ENCODE measurements around the gene TRABD2B.

GRCh38 chr1:47911892-47912291, 85.3 kb downstream of the TRABD2B start:
- TF ChIP-seq, protein P1, sequence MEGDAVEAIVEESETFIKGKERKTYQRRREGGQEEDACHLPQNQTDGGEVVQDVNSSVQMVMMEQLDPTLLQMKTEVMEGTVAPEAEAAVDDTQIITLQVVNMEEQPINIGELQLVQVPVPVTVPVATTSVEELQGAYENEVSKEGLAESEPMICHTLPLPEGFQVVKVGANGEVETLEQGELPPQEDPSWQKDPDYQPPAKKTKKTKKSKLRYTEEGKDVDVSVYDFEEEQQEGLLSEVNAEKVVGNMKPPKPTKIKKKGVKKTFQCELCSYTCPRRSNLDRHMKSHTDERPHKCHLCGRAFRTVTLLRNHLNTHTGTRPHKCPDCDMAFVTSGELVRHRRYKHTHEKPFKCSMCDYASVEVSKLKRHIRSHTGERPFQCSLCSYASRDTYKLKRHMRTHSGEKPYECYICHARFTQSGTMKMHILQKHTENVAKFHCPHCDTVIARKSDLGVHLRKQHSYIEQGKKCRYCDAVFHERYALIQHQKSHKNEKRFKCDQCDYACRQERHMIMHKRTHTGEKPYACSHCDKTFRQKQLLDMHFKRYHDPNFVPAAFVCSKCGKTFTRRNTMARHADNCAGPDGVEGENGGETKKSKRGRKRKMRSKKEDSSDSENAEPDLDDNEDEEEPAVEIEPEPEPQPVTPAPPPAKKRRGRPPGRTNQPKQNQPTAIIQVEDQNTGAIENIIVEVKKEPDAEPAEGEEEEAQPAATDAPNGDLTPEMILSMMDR (IDR thresholded peaks at IDR 0.05): no peak
- TF ChIP-seq ZFX (IDR thresholded peaks at IDR 0.05; ENCODE audit: borderline replicate concordance): no peak
